PC-3 (cell line): ENCODE data around the gene ITPKC. TPM values are rescaled to one million over a fixed set of nuclear protein-coding genes. Genes with fewer than 3 reads are reported as not detected.

Source experiments
- ATAC-seq: fragments of 200-7000 bp; cut with Tn5 transposase; 2 replicates; pipeline ENCODE4 v1.9.1; 2020; ENCODE audit warnings: mild to moderate bottlenecking, moderate library complexity
- BruUV-seq: library from RNA; stranded (reverse); fragments of 400-500 nt; replicated peaks from 2 replicates; lab custom pipeline; 2021; lab: Mats Ljungman, UMichigan
- CTCF ChIA-PET: fragments of 300-600 bp; sonication (Branson Sonifier 250); formaldehyde crosslinking; loops from one replicate; lab custom pipeline; 2022; ENCODE audit warnings: antibody characterized with exemption; lab: Charles Lee
- POLR2A ChIA-PET: fragments of 300-600 bp; sonication (Branson Sonifier 250); formaldehyde crosslinking; loops from one replicate; lab custom pipeline; 2022; ENCODE audit warnings: antibody characterized with exemption; ENCODE audit not compliant: unreplicated experiment; lab: Charles Lee
- DNase-seq: peaks from one replicate; pipeline ENCODE4 v3.0.0-alpha.2; 2015
- H2AFZ ChIP-seq: fragments of 300-600 bp; sonication (generic); 2 replicates; pipeline ENCODE4 v1.6.0; 2016; ENCODE audit warnings: antibody characterized with exemption, low read length
- H3F3A ChIP-seq: fragments of 300-600 bp; sonication (generic); one replicate; pipeline ENCODE4 v1.6.0; 2017; ENCODE audit warnings: antibody characterized with exemption, low read length, control low read depth, mild to moderate bottlenecking; ENCODE audit not compliant: unreplicated experiment
- H3K27ac ChIP-seq: fragments of 300-600 bp; sonication (generic); 2 replicates; pipeline ENCODE4 v1.5.1; 2016; ENCODE audit warnings: mild to moderate bottlenecking, low read length
- H3K27me3 ChIP-seq: fragments of 300-600 bp; sonication (generic); 2 replicates; pipeline ENCODE4 v1.6.1; 2016; ENCODE audit warnings: low read length, mixed read lengths
- H3K36me3 ChIP-seq: fragments of 300-600 bp; sonication (generic); 2 replicates; pipeline ENCODE4 v1.6.1; 2016; ENCODE audit warnings: low read depth, mixed run types, low read length, mixed read lengths
- H3K4me1 ChIP-seq: fragments of 300-600 bp; sonication (generic); 2 replicates; pipeline ENCODE4 v1.5.1; 2016; ENCODE audit warnings: low read length; ENCODE audit not compliant: insufficient read depth
- H3K4me2 ChIP-seq: fragments of 300-600 bp; sonication (generic); 2 replicates; pipeline ENCODE4 v1.6.0; 2016; ENCODE audit warnings: low read length
- H3K4me3 ChIP-seq: fragments of 300-600 bp; sonication (generic); 2 replicates; pipeline ENCODE4 v1.5.1; 2016; ENCODE audit warnings: mild to moderate bottlenecking, low read length, mixed read lengths
- H3K79me2 ChIP-seq: fragments of 300-600 bp; sonication (generic); 2 replicates; pipeline ENCODE4 v1.6.1; 2017; ENCODE audit warnings: low read length, mixed read lengths
- H3K9ac ChIP-seq: fragments of 300-600 bp; sonication (generic); 2 replicates; pipeline ENCODE4 v1.6.0; 2016; ENCODE audit warnings: mild to moderate bottlenecking, low read length
- H3K9me2 ChIP-seq: fragments of 300-600 bp; sonication (generic); replicated peaks from 2 replicates; pipeline ENCODE4 v1.6.1; 2016; ENCODE audit warnings: mixed run types, low read length, mixed read lengths
- H3K9me3 ChIP-seq: fragments of 300-600 bp; sonication (generic); 2 replicates; pipeline ENCODE4 v1.6.1; 2016; ENCODE audit warnings: low read length, mixed read lengths
- H4K20me1 ChIP-seq: fragments of 300-600 bp; sonication (generic); 2 replicates; pipeline ENCODE4 v1.6.1; 2016; ENCODE audit warnings: low read length, mixed read lengths
- EZH2 ChIP-seq: fragments of 300-600 bp; sonication (generic); IDR thresholded peaks from one replicate; pipeline ENCODE4 v1.6.1; 2017; ENCODE audit warnings: antibody characterized with exemption, mild to moderate bottlenecking, low read length; ENCODE audit not compliant: unreplicated experiment
- EZH2phosphoT487 ChIP-seq: fragments of 300-600 bp; sonication (generic); IDR thresholded peaks from 2 replicates; pipeline ENCODE4 v1.6.1; 2018; ENCODE audit warnings: mild to moderate bottlenecking, antibody characterized with exemption, low read length, borderline replicate concordance
- intact Hi-C: fragments of 100-400 bp; cut with micrococcal nuclease; formaldehyde crosslinking; loops from 2 replicates; pipeline ENCODE4 v1.9.0; 2023
- total RNA-seq: library from RNA; depleted of rRNA; stranded (reverse); fragments of >200 nt; gene quantifications from 2 replicates; pipeline ENCODE4 v1.2.3, GENCODE V29; 2014
- TF ChIP-seq, protein P1 (sequence below): fragments of 300-600 bp; sonication (generic); conservative IDR thresholded peaks from 2 replicates; pipeline ENCODE4 v1.5.1; 2017; ENCODE audit warnings: antibody characterized with exemption, low read depth, mild to moderate bottlenecking, low read length

The ITPKC gene
- total RNA-seq, 1 experiment from 2014 or later: 28.4 TPM

DNA sequence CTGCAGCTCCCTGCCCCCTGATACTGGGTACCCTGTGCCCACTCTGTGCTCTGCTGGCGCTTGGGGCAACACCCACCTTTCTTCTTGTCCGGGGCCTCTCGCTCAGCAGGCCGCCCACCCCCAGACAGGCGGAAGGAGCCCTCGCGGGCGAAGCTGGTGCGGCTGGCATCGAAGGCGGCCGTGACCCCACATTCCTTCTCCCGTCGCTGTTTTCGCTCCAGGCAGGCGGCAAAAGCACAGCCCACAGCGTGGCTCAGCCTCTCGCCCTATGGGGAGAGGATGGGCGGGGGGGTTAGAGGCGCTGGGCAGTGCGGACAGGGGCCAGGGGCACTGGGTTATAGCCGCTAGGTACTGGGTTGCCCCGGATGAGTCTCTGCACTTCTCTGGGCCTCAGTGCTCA is 39.8 kb upstream of the ITPKC start:
- Histone ChIP-seq H3K27me3 (no peaks in the 10 kb centered on the region), H3K9me2 (no peaks in the 10 kb centered on the region), H3K79me2 (no peaks in the 10 kb centered on the region), H3K4me1 (no peaks in the 10 kb centered on the region), H2AFZ (no peak overlapping the region), H3K9me3 (no peaks in the 10 kb centered on the region), H3K4me2 (no peak overlapping the region), H3K4me3 (no peak overlapping the region), H3K36me3 (no peaks in the 10 kb centered on the region), H4K20me1 (no peaks in the 10 kb centered on the region), H3K27ac (no peak overlapping the region), H3F3A (no peaks in the 10 kb centered on the region), H3K9ac (no peak overlapping the region)
- intact Hi-C loops: no loop called here
- DNase-seq (no peak), ATAC-seq (no peak)
- no TSS peak for BruUV-seq
- TF ChIP-seq EZH2phosphoT487 (no peak), EZH2 (no peak)
- TF ChIP-seq, protein P1, sequence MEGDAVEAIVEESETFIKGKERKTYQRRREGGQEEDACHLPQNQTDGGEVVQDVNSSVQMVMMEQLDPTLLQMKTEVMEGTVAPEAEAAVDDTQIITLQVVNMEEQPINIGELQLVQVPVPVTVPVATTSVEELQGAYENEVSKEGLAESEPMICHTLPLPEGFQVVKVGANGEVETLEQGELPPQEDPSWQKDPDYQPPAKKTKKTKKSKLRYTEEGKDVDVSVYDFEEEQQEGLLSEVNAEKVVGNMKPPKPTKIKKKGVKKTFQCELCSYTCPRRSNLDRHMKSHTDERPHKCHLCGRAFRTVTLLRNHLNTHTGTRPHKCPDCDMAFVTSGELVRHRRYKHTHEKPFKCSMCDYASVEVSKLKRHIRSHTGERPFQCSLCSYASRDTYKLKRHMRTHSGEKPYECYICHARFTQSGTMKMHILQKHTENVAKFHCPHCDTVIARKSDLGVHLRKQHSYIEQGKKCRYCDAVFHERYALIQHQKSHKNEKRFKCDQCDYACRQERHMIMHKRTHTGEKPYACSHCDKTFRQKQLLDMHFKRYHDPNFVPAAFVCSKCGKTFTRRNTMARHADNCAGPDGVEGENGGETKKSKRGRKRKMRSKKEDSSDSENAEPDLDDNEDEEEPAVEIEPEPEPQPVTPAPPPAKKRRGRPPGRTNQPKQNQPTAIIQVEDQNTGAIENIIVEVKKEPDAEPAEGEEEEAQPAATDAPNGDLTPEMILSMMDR: no peak
- ChIA-PET POLR2A (interaction anchor here (0.6 kb wide), 1 partner anchor 45 kb away, joined by 5 read pairs; no protein-coding TSS in a partner anchor), CTCF (no interaction called here)

DNA sequence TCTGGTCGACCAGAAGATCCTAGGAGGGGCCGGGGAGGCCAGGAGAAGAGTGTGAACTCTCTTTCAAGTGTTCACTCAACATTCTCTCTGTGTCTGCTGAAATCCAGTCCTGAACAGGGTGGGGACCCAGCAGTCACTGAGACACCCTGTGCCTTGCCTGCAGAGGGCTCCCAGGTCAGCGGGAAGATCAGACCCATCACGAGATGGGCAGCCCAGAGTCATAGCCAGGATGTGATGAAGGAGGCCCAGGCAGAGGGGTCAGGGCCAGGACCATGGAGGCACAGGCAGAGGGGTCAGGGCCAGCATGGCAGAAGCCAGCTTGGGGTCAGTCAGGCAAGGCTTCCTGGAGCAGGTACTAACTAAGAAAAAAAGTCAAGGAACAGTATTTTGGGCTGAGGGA is 35.9 kb upstream of the ITPKC start:
- H3K9me3 ChIP-seq: no peaks in the 10 kb centered on the region
- intact Hi-C loops: no loop called here
- no peak overlapping the region for H3K4me2 ChIP-seq
- no peak overlapping the region for H3K27ac ChIP-seq
- no peaks in the 10 kb centered on the region for H3K27me3 ChIP-seq
- TF ChIP-seq EZH2phosphoT487: no peak
- TF ChIP-seq, protein P1: no peak
- TF ChIP-seq EZH2: no peak
- no TSS peak for BruUV-seq
- no peaks in the 10 kb centered on the region for H4K20me1 ChIP-seq
- no peaks in the 10 kb centered on the region for H3K4me1 ChIP-seq
- no peaks in the 10 kb centered on the region for H3K9me2 ChIP-seq
- no peaks in the 10 kb centered on the region for H3F3A ChIP-seq
- no peak overlapping the region for H3K4me3 ChIP-seq
- H2AFZ ChIP-seq: no peak overlapping the region
- H3K79me2 ChIP-seq: no peaks in the 10 kb centered on the region
- ChIA-PET CTCF (no interaction called here), POLR2A (no interaction called here)
- no peak overlapping the region for H3K9ac ChIP-seq
- no peaks in the 10 kb centered on the region for H3K36me3 ChIP-seq
- no peak for DNase-seq
- no peak for ATAC-seq

DNA sequence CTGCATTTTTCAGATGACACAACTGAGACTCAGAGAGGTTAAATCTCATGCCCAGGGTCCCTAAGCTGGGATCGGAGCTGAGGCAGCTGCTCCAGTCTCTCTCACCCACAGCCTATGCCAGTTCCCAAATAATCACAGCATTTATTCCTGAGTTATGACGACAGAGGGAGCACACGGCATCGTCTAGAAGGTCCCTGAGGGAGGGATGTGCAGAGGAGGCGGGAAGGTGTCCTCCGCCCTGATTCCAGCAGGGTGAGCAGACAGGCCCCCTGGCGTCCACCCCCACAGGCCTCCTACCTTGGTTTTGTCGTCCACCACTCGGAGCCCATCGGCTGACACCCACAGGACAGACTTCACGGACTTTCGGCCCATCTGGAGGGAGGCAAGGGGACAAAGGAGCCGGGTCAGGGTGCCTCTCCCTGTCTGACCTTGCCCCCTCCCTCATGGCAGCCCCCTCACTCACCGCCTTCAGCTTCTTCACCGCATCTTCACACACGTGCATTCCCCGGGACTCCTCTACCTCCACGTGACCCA is 34.4 kb upstream of the ITPKC start:
- intact Hi-C loops: no loop called here
- ChIA-PET CTCF (no interaction called here), POLR2A (no interaction called here)
- no peaks in the 10 kb centered on the region for H3K79me2 ChIP-seq
- no peaks in the 10 kb centered on the region for H3F3A ChIP-seq
- H4K20me1 ChIP-seq: no peaks in the 10 kb centered on the region
- H3K9me3 ChIP-seq: no peaks in the 10 kb centered on the region
- no peaks in the 10 kb centered on the region for H3K4me1 ChIP-seq
- DNase-seq: no peak
- BruUV-seq: no TSS peak
- no peak overlapping the region for H3K4me3 ChIP-seq
- no peak overlapping the region for H2AFZ ChIP-seq
- TF ChIP-seq EZH2: no peak
- TF ChIP-seq, protein P1: no peak
- no peak for TF ChIP-seq EZH2phosphoT487
- H3K27me3 ChIP-seq: no peaks in the 10 kb centered on the region
- H3K9me2 ChIP-seq: no peaks in the 10 kb centered on the region
- no peaks in the 10 kb centered on the region for H3K36me3 ChIP-seq
- no peak overlapping the region for H3K4me2 ChIP-seq
- ATAC-seq: no peak
- no peak overlapping the region for H3K27ac ChIP-seq
- no peak overlapping the region for H3K9ac ChIP-seq
